GM12878 (cell line): ENCODE results near the gene PRR7. TPM values are rescaled to one million over a fixed set of nuclear protein-coding genes. Genes with fewer than 3 reads are reported as not detected.

Experiments used
- CEBPB ChIP-seq, 2 experiments: fragments of 150-350 bp in 1 of 2; IDR thresholded peaks; 2 replicates each; pipeline ENCODE4 v1.6.1; 2012 to 2014; ENCODE audit warnings: low read depth in 2 of 2, low read length in 2 of 2, borderline replicate concordance in 1 of 2, inconsistent platforms in 1 of 2
- GABPA ChIP-seq: IDR thresholded peaks from 2 replicates; pipeline ENCODE4 v1.6.1; 2014; ENCODE audit warnings: antibody characterized with exemption, low read depth, mild to moderate bottlenecking, inconsistent platforms
- IKZF2 ChIP-seq, 2 experiments: fragments of 450-650 bp; IDR thresholded peaks; 2 replicates each; pipeline ENCODE4 v1.6.1; 2017; ENCODE audit warnings: mild to moderate bottlenecking in 2 of 2, moderate library complexity in 2 of 2
- IRF3 ChIP-seq: fragments of 450-650 bp; IDR thresholded peaks from 2 replicates; pipeline ENCODE4 v1.6.1; 2014; ENCODE audit warnings: mild to moderate bottlenecking
- IRF5 ChIP-seq: fragments of 450-650 bp; IDR thresholded peaks from 2 replicates; pipeline ENCODE4 v1.6.1; 2017; ENCODE audit warnings: borderline replicate concordance
- JUNB ChIP-seq: IDR thresholded peaks from 2 replicates; pipeline ENCODE4 v1.6.1; 2016; ENCODE audit warnings: antibody characterized with exemption, mild to moderate bottlenecking
- MEF2B ChIP-seq: fragments of 450-650 bp; IDR thresholded peaks from 2 replicates; pipeline ENCODE4 v1.6.1; 2018; ENCODE audit warnings: mild to moderate bottlenecking, moderate library complexity; ENCODE audit not compliant: partially characterized antibody, poor library complexity, severe bottlenecking
- NFXL1 ChIP-seq: fragments of 450-650 bp; IDR thresholded peaks from 2 replicates; pipeline ENCODE4 v1.6.1; 2017; ENCODE audit warnings: antibody characterized with exemption, mild to moderate bottlenecking, borderline replicate concordance
- RAD21 ChIP-seq: IDR thresholded peaks from 2 replicates; pipeline ENCODE4 v1.6.1; 2011; ENCODE audit warnings: mild to moderate bottlenecking, low read depth, low read length, moderate library complexity; ENCODE audit not compliant: insufficient read depth
- STAT3 ChIP-seq: IDR thresholded peaks from 2 replicates; pipeline ENCODE4 v1.6.1; 2011; ENCODE audit warnings: low read depth, low read length, improper control_type of control experiment
- ZBED1 ChIP-seq: IDR thresholded peaks from 2 replicates; pipeline ENCODE4 v1.6.1; 2016; ENCODE audit warnings: borderline replicate concordance
- polyA plus RNA-seq, 11 experiments: library from polyadenylated mRNA; depleted of rRNA in 4 of 11; unstranded in 6 of 11; stranded (reverse) in 5 of 11; fragments of >200 nt; fragmentation: Nextera tagmentation in 4 of 11; fragmentation: Illumina TruSeq in 1 of 11; extraction: Ambion mirVana in 4 of 11; extraction: Trizol in 1 of 11; gene quantifications; 1 replicate in 1 of 11; 2 replicates in 10 of 11; pipeline versions ENCODE4 v1.2.1 to v1.2.3, GENCODE V29; 2011 to 2016; ENCODE audit warnings: inconsistent platforms in 2 of 11, missing spikeins in 2 of 11, low read depth in 1 of 11
- total RNA-seq, 4 experiments: library from RNA; depleted of rRNA in 3 of 4; stranded (reverse); fragments of >200 nt in 3 of 4; fragmentation: Illumina TruSeq in 1 of 4; extraction: Trizol in 1 of 4; gene quantifications; 2 replicates each; pipeline versions ENCODE4 v1.2.1 to v1.2.3, GENCODE V29; 2013 to 2021

PRR7 gene
- total and polyA plus RNA-seq, 10 of the 15 experiments (the other 5 are each of a cell fraction or from before 2014, with no cell fraction given), result 0.09 to 18.8 (median 4.6) TPM; not detected in 2

GRCh38 chr5:177446200-177447065 is at the start of gene PRR7 (continued):
- TF ChIP-seq STAT3 (no peak), MEF2B (no peak), ZBED1 (no peak; the same call in 1 of the 2 replicates), IRF3 (no peak), RAD21 (no peak), JUNB (no peak), IRF5 (no peak), NFXL1 (0 out of 2 replicates have a peak, but pooled peaks have one; percentile 45), GABPA (no peak), IKZF2 (IDR thresholded peaks at IDR 0.05) (no peak), CEBPB (IDR thresholded peaks at IDR 0.05; ENCODE audit: borderline replicate concordance in 1 of 2, low read depth in 2 of 2, low read length in 2 of 2) (no peak)
